IPS-20b (cell line): ENCODE results near the gene PATJ.
"Not testable (repeated sequence)": the region's sequence is repeated elsewhere in the genome, so short reads cannot be mapped to it uniquely, and the experiment has no call there.

ENCODE experiments used
- H3K27ac ChIP-seq: one replicate; pipeline ENCODE4 v1.5.1; 2013; ENCODE audit warnings: low read length
- H3K27me3 ChIP-seq: 2 replicates; pipeline ENCODE4 v1.6.1; 2013; ENCODE audit warnings: mild to moderate bottlenecking, low read length, inconsistent platforms; ENCODE audit not compliant: insufficient read depth
- H3K36me3 ChIP-seq: 2 replicates; pipeline ENCODE4 v1.6.1; 2013; ENCODE audit warnings: low read depth, mild to moderate bottlenecking, inconsistent platforms, low read length, moderate library complexity; ENCODE audit not compliant: insufficient read depth
- H3K4me1 ChIP-seq: 2 replicates; pipeline ENCODE4 v1.6.1; 2013; ENCODE audit warnings: mild to moderate bottlenecking, control low read depth, inconsistent platforms, low read length, moderate library complexity; ENCODE audit not compliant: insufficient read depth
- H3K4me3 ChIP-seq: 2 replicates; pipeline ENCODE4 v1.5.1; 2013; ENCODE audit warnings: mild to moderate bottlenecking, low read length, inconsistent platforms
- H3K9ac ChIP-seq: 2 replicates; pipeline ENCODE4 v1.6.1; 2013; ENCODE audit warnings: low read depth, mild to moderate bottlenecking, inconsistent platforms, low read length, moderate library complexity
- H3K9me3 ChIP-seq: 2 replicates; pipeline ENCODE4 v1.6.1; 2013; ENCODE audit warnings: mild to moderate bottlenecking, low read depth, low read length, inconsistent platforms; ENCODE audit not compliant: insufficient read depth

The PATJ gene

GRCh38 chr1:61936839-61937238, 194.6 kb downstream of the PATJ start:
- Histone ChIP-seq H3K27me3 (no peaks in the 10 kb centered on the region), H3K36me3 (no peaks in the 10 kb centered on the region), H3K4me1 (no peaks in the 10 kb centered on the region)

DNA sequence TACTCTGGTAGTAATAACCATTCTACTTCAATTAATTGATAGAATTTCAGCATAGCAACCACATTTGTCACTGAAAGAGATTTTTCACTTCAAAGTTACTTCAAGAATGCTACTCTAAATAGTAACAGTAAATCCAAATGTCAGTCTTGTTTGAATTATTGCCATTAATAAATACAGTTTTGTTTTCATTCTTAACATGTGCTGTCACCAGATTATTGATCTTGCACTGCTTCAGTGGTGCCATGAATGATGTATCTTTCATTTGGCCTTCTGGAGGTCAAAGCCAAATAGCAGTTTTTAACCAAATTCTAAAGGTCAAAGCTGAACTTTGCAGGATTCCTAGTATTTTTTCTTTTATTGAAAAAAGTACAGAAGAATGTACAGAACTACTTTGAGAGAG, 199.5 kb downstream of the PATJ start:
- peaks cover 7% of the 10 kb centered on the region; the same call in 1 of the 2 replicates for H3K36me3 ChIP-seq
- no peak overlapping the region for H3K4me3 ChIP-seq
- no peaks in the 10 kb centered on the region for H3K4me1 ChIP-seq
- no peak overlapping the region for H3K27ac ChIP-seq
- H3K9ac ChIP-seq, result no peak overlapping the region
- H3K27me3 ChIP-seq, result no peaks in the 10 kb centered on the region
- no peaks in the 10 kb centered on the region for H3K9me3 ChIP-seq

More at GRCh38 chr1:61936839-61937238, 194.6 kb downstream of the PATJ start:
- Histone ChIP-seq H3K4me3 (no peak overlapping the region), H3K27ac (no peak overlapping the region), H3K9ac (no peak overlapping the region), H3K9me3 (no peaks in the 10 kb centered on the region)

DNA sequence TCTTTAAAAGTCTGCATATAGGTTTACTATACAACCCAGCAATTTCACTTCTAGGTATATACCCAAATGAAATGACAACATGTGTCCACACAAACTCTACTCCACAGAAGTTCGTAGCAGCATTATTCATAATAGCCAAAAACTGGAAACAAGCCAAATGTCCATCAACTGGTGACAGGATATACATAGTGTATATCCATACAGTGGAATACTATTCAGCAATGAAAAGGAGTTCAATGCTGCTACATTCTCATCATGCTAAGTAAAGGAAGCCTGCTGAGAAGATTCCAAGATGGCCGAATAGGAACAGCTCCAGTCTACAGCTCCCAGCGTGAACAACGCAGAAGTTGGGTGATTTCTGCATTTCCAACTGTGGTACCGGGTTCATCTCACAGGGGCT, 200.6 kb downstream of the PATJ start:
- Histone ChIP-seq H3K4me3 (no peak overlapping the region), H3K9me3 (no peaks in the 10 kb centered on the region), H3K9ac (no peak overlapping the region), H3K27ac (no peak overlapping the region), H3K27me3 (no peaks in the 10 kb centered on the region), H3K36me3 (peaks cover 7% of the 10 kb centered on the region; the same call in 1 of the 2 replicates), H3K4me1 (no peaks in the 10 kb centered on the region)

DNA sequence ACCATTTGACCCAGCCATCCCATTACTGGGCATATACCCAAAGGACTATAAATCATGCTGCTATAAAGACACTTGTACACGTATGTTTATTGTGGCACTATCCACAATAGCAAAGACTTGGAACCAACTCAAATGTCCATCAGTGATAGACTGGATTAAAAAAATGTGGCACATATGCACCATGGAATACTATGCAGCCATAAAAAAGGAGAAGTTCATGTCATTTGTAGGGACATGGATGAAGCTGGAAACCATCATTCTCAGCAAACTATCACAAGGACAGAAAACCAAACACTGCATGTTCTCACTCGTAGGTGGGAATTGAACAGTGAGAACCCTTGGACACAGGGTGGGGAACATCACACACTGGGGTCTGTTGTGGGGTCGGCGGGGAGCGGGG, 206.4 kb downstream of the PATJ start:
- not testable (repeated sequence) for H3K9ac ChIP-seq, H3K4me3 ChIP-seq, H3K36me3 ChIP-seq, H3K27ac ChIP-seq, H3K9me3 ChIP-seq, H3K27me3 ChIP-seq
- H3K4me1 ChIP-seq, result peaks cover 32% of the 10 kb centered on the region

DNA sequence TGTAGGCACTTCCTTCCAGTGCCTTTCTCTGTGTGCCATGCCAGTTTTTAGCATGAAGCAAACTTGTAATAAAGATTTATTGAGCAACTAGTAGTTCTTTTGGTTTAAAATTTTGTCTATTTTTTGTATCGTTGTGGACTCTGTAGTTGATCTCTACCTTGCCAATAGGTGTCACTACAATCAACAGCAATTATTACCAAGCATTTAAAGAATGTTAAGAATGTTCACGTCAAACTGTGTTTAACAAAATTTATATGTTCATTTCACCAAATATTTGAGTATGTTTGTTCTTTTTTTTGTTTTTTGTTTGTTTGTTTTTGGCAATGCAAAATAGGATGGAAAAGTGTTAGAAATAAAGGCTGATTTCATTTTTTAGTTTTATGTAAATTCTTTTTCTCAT, 208.1 kb downstream of the PATJ start:
- peak overlapping the region; percentile 87 for H3K27ac ChIP-seq
- H3K36me3 ChIP-seq, result no peaks in the 10 kb centered on the region
- no peaks in the 10 kb centered on the region for H3K9me3 ChIP-seq
- H3K27me3 ChIP-seq, result no peaks in the 10 kb centered on the region
- H3K4me3 ChIP-seq, result no peak overlapping the region
- H3K9ac ChIP-seq, result peak overlapping the region; percentile 66; the same call in 1 of the 2 replicates
- H3K4me1 ChIP-seq, result peaks cover 40% of the 10 kb centered on the region

- Histone ChIP-seq H3K4me1 (peaks cover 53% of the 10 kb centered on the region), H3K36me3 (no peaks in the 10 kb centered on the region), H3K4me3 (peak overlapping the region; percentile 50), H3K27me3 (no peaks in the 10 kb centered on the region), H3K27ac (peak overlapping the region; percentile 77), H3K9ac (peak overlapping the region; percentile 66; the same call in 1 of the 2 replicates), H3K9me3 (no peaks in the 10 kb centered on the region)
Measured at GRCh38 chr1:61951731-61952580, 209.7 kb downstream of the PATJ start.

GRCh38 chr1:61952675-61953074, 210.4 kb downstream of the PATJ start:
- Histone ChIP-seq H3K9me3 (no peaks in the 10 kb centered on the region), H3K9ac (peak overlapping the region; percentile 66; the same call in 1 of the 2 replicates), H3K4me3 (peak overlapping the region; percentile 50; the same call in 1 of the 2 replicates), H3K36me3 (no peaks in the 10 kb centered on the region), H3K27me3 (no peaks in the 10 kb centered on the region), H3K4me1 (peaks cover 60% of the 10 kb centered on the region), H3K27ac (peak overlapping the region; percentile 77)

- Histone ChIP-seq H3K9ac (peak overlapping the region; percentile 66; the same call in 1 of the 2 replicates), H3K9me3 (no peaks in the 10 kb centered on the region), H3K36me3 (no peaks in the 10 kb centered on the region)
Measured at GRCh38 chr1:61953076-61953789, 211.0 kb downstream of the PATJ start.

DNA sequence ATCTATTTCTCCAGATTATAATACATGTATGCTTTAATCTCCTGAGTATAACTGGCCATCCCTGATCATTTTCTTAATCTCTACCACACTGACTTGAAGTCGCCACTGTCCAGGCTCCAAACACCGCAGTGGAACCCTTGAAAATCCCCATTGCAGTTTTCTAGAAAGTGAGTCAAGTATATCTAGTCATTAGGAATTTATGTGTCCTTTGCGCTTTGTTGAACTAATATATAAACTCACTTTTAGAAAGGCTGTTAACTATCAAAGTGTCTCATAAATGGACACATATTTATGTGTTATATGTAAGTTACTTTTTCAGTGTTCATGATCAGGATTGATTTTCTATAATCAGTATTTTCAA, 211.5 kb downstream of the PATJ start:
- Histone ChIP-seq H3K4me3 (no peak overlapping the region), H3K9ac (peak overlapping the region; percentile 5; the same call in 1 of the 2 replicates), H3K27ac (no peak overlapping the region), H3K9me3 (no peaks in the 10 kb centered on the region), H3K4me1 (peaks cover 62% of the 10 kb centered on the region), H3K36me3 (no peaks in the 10 kb centered on the region), H3K27me3 (no peaks in the 10 kb centered on the region)

More at GRCh38 chr1:61953076-61953789, 211.0 kb downstream of the PATJ start:
- Histone ChIP-seq H3K27ac (no peak overlapping the region), H3K4me3 (peak overlapping the region; percentile 50; the same call in 1 of the 2 replicates), H3K27me3 (no peaks in the 10 kb centered on the region), H3K4me1 (peaks cover 62% of the 10 kb centered on the region)

GRCh38 chr1:61955261-61955660, 213.0 kb downstream of the PATJ start:
- Histone ChIP-seq H3K27ac (no peak overlapping the region), H3K9me3 (no peaks in the 10 kb centered on the region), H3K27me3 (no peaks in the 10 kb centered on the region), H3K4me3 (no peak overlapping the region), H3K9ac (no peak overlapping the region), H3K4me1 (peaks cover 60% of the 10 kb centered on the region), H3K36me3 (no peaks in the 10 kb centered on the region)

DNA sequence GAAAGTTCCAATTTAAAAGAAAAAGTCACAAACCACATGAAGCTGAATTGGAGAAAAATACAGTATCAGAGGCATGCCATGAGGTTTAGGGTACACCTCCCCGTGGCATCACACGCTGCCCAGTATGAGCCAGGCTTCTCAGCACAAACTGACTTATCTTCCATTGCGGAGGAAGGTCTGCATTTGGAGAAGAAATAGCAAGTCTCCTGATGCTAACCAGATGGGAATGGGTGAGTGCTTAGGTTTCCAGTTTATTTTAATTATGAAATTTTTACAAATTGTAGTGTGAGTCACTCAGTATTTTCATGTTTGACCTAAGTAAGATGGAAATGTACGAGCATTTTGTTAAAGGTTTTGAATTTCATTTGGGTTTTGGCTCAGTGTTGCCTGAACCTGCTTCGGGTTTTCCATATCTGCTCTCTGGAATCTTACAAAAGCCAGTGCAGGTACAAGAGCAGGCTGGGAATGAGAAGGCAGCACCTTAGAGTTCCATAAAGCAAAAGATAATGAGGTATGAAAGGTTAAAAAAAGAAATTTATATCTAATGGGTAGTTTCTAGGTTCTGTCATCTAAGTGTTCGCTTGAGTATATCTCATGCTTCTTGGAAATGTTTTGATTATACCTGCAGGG, 213.9 kb downstream of the PATJ start:
- H3K9ac ChIP-seq, result peak overlapping the region; percentile 27; the same call in 1 of the 2 replicates
- no peaks in the 10 kb centered on the region for H3K36me3 ChIP-seq
- H3K4me1 ChIP-seq, result peaks cover 54% of the 10 kb centered on the region
- peak overlapping the region; percentile 18 for H3K27ac ChIP-seq
- no peaks in the 10 kb centered on the region for H3K27me3 ChIP-seq
- no peak overlapping the region for H3K4me3 ChIP-seq
- no peaks in the 10 kb centered on the region for H3K9me3 ChIP-seq
